ENCODE results near the gene HOXD8.

DNA sequence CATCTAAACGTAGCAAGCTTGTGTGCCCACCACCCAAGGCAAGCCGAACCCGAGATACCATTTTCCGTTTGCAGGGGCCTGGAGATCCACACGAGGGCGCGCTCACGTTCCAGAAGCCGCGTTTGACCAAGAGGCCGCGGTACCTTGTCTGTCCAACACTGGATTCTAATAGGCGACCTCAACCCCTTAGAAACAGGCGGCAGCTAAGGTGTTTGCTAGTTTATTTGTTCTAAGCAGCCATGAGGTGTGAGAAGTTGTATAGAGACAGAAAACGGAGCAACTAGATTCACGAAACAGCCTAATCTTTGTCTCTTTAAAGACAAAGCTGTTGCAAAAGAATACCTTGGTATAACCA is 18.2 kb upstream of the HOXD8 start:
- peak; percentile 80 for TF ChIP-seq CTCF (conservative IDR thresholded peaks at IDR 0.05)
- no peak for TF ChIP-seq EZH2 (IDR thresholded peaks at IDR 0.05; ENCODE audit: low read depth)
